ENCODE data around the gene ZXDC.

DNA sequence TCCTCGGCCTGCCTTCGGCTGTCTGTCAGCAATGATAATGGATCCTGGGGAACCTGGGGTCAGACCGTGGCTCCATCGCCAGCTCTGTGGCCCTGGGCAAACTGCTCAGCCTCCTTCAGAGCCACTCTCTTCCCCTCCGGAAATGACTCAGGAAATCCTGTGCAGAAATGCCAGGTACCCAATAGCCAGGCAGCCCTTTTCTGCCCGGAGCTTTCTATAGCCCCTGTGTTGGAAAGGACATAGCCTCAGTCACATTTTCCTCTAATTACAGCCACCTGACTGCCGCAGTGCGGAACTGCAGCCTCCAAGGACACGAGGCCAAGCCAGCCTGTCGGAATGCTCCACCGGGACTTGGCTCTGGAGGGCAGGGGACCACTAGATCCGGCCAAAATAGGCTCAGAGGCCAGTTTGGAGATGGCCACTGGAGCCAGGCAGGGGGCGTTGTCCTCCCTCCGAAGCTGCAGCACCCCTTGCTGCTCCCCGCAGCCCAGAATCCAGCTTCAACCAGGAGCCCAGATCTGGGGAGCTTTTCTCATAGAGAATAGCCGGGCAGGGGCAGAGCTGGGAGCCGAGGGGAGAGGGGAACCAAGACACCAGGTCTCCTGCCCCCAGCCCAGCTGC, 11.6 kb upstream of the ZXDC start:
- TF ChIP-seq SPI1 (IDR thresholded peaks at IDR 0.05; ENCODE audit: borderline replicate concordance, low read depth) (peak; percentile 45; the same call in 1 of the 2 replicates), POLR2AphosphoS5 (IDR thresholded peaks at IDR 0.05; ENCODE audit: low read depth) (no peak)
- TF ChIP-seq, protein P1, sequence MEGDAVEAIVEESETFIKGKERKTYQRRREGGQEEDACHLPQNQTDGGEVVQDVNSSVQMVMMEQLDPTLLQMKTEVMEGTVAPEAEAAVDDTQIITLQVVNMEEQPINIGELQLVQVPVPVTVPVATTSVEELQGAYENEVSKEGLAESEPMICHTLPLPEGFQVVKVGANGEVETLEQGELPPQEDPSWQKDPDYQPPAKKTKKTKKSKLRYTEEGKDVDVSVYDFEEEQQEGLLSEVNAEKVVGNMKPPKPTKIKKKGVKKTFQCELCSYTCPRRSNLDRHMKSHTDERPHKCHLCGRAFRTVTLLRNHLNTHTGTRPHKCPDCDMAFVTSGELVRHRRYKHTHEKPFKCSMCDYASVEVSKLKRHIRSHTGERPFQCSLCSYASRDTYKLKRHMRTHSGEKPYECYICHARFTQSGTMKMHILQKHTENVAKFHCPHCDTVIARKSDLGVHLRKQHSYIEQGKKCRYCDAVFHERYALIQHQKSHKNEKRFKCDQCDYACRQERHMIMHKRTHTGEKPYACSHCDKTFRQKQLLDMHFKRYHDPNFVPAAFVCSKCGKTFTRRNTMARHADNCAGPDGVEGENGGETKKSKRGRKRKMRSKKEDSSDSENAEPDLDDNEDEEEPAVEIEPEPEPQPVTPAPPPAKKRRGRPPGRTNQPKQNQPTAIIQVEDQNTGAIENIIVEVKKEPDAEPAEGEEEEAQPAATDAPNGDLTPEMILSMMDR (IDR thresholded peaks at IDR 0.05; ENCODE audit: insufficient read depth, low read length) = no peak
